ENCODE measurements around the gene GOLGA8S. TPM values are rescaled to one million over a fixed set of nuclear protein-coding genes. Genes with fewer than 3 reads are reported as not detected.

Gene GOLGA8S
- total and polyA plus RNA-seq, 10 of the 15 experiments (the other 5 are each of a cell fraction or from before 2014, with no cell fraction given) = 0.01 to 0.04 (median 0.03) TPM; not detected in 7

GRCh38 chr15:23401627-23402026 lies 47.1 kb downstream of the GOLGA8S start (continued):
- no peak for TF ChIP-seq REST (IDR thresholded peaks at IDR 0.05; ENCODE audit: low read depth, low read length)
- no peak for TF ChIP-seq IRF5 (IDR thresholded peaks at IDR 0.05; ENCODE audit: borderline replicate concordance)
- no peak for TF ChIP-seq RCOR1 (conservative IDR thresholded peaks at IDR 0.05; ENCODE audit: low read depth, low read length)
- TF ChIP-seq ZNF592 (IDR thresholded peaks at IDR 0.05) = no peak
- no peak for TF ChIP-seq ZBTB33 (IDR thresholded peaks at IDR 0.05)
- TF ChIP-seq RAD21 (IDR thresholded peaks at IDR 0.05; ENCODE audit: insufficient read depth, low read depth, low read length) = no peak
- TF ChIP-seq GABPA (IDR thresholded peaks at IDR 0.05; ENCODE audit: low read depth) = no peak
- no peak for TF ChIP-seq SP1 (IDR thresholded peaks at IDR 0.05; ENCODE audit: low read depth, low read length)
- TF ChIP-seq FOXK2 (IDR thresholded peaks at IDR 0.05) = no peak
- TF ChIP-seq CBX5 (IDR thresholded peaks at IDR 0.05; ENCODE audit: low read depth) = no peak
- TF ChIP-seq POLR2AphosphoS2 (IDR thresholded peaks at IDR 0.05; ENCODE audit: low read depth, low read length) = no peak
- TF ChIP-seq HDAC2 (IDR thresholded peaks at IDR 0.05) = no peak
- TF ChIP-seq ZNF687 (IDR thresholded peaks at IDR 0.05) = no peak
- TF ChIP-seq IKZF1 (conservative IDR thresholded peaks at IDR 0.05) = no peak
- no peak for TF ChIP-seq SIN3A (IDR thresholded peaks at IDR 0.05; ENCODE audit: low read depth, low read length)
